BJ (cell line): ENCODE results near the gene COMMD2. TPM values are rescaled to one million over a fixed set of nuclear protein-coding genes. Genes with fewer than 3 reads are reported as not detected.

Experiments used
- CTCF ChIA-PET: fragments of 350-600 bp; formaldehyde crosslinking; extraction: SDS; loops from one replicate; lab custom pipeline; 2021; ENCODE audit warnings: antibody characterized with exemption, inconsistent platforms; lab: Yijun Ruan, JAX
- POLR2A ChIA-PET: fragments of 300-600 bp; sonication (Branson Sonifier 250); formaldehyde crosslinking; extraction: SDS; loops from one replicate; lab custom pipeline; 2021; ENCODE audit warnings: antibody characterized with exemption; lab: Charles Lee
- DNase-seq: peaks from one replicate; pipeline ENCODE4 v3.0.0-alpha.2; 2011; ENCODE audit warnings: low read depth
- H3K27me3 ChIP-seq: 2 replicates; pipeline ENCODE4 v1.6.0; 2011; ENCODE audit warnings: low read length; ENCODE audit not compliant: control insufficient read depth, insufficient read depth
- H3K36me3 ChIP-seq: 2 replicates; pipeline ENCODE4 v1.5.1; 2011; ENCODE audit warnings: low read length; ENCODE audit not compliant: control insufficient read depth, insufficient read depth
- H3K4me3 ChIP-seq: 2 replicates; pipeline ENCODE4 v1.5.1; 2011; ENCODE audit warnings: low read depth, mild to moderate bottlenecking, control low read depth, low read length
- polyA plus RNA-seq: library from polyadenylated mRNA; depleted of rRNA; stranded (reverse); fragments of >200 nt; gene quantifications from 2 replicates; pipeline ENCODE4 v1.2.3, GENCODE V29; 2011
- TF ChIP-seq, protein P1 (sequence below): IDR thresholded peaks from 2 replicates; pipeline ENCODE4 v1.5.1; 2011; ENCODE audit warnings: low read depth, mild to moderate bottlenecking, control low read depth, inconsistent platforms, low read length, moderate library complexity; ENCODE audit not compliant: insufficient read depth

COMMD2 gene
- polyA plus RNA-seq, 1 experiment: 31.2 TPM

DNA sequence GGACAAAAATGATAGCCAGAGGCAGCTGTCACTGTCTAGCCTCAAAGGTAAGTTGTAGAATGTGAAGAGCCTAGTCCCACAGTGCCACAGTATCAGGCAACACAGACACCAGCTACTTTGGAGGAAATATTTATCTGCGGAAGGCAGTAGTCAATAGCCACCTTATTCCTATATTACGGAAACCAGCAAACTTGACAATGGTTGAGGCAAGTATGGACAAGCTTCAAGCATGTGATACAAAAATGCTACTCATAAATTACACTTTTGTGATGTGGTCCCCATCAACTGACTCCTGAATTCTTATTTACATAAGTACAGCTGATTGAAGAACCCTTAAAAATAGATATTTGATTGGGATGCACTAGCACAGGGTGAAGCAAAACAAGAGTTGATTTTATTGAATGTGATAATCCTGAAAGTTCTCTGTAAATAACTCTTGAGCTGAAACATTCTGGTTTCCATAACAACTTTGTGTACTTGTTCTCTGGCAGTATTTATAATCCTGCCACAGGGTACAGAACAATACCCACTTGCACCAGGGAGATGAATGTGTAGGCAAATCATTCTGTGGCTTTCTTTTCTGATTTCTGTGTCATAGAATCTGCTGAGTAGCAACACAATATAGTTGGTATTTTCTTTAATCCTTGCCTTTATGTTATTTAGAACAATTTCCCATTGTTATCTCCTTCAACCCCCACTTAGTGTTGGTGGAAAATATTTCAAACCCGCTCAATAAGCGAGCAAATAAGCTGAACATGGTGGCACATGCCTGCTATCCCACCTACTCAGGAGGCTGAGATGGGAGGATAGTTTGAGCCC is 40.4 kb upstream of the COMMD2 start, which contains the start of gene ANKUB1:
Gene ANKUB1, minus strand, starts transcription at position 103 of the 819 bp plus-strand sequence. CDS start 188 bp downstream, outside the sequence.
- DNase-seq: no peak
- POLR2A ChIA-PET: no interaction called here
- TF ChIP-seq, protein P1, sequence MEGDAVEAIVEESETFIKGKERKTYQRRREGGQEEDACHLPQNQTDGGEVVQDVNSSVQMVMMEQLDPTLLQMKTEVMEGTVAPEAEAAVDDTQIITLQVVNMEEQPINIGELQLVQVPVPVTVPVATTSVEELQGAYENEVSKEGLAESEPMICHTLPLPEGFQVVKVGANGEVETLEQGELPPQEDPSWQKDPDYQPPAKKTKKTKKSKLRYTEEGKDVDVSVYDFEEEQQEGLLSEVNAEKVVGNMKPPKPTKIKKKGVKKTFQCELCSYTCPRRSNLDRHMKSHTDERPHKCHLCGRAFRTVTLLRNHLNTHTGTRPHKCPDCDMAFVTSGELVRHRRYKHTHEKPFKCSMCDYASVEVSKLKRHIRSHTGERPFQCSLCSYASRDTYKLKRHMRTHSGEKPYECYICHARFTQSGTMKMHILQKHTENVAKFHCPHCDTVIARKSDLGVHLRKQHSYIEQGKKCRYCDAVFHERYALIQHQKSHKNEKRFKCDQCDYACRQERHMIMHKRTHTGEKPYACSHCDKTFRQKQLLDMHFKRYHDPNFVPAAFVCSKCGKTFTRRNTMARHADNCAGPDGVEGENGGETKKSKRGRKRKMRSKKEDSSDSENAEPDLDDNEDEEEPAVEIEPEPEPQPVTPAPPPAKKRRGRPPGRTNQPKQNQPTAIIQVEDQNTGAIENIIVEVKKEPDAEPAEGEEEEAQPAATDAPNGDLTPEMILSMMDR: no peak
- no peaks in the 10 kb centered on the region for H3K27me3 ChIP-seq
- CTCF ChIA-PET: interaction anchor here (1.2 to 3.9 kb wide), 3 partner anchors 16 to 25 kb away, joined by 3 to 18 read pairs (median 18); no protein-coding TSS in a partner anchor
- no peak within 1 kb of the TSS for H3K4me3 ChIP-seq
- no peaks in the 10 kb centered on the region for H3K36me3 ChIP-seq

DNA sequence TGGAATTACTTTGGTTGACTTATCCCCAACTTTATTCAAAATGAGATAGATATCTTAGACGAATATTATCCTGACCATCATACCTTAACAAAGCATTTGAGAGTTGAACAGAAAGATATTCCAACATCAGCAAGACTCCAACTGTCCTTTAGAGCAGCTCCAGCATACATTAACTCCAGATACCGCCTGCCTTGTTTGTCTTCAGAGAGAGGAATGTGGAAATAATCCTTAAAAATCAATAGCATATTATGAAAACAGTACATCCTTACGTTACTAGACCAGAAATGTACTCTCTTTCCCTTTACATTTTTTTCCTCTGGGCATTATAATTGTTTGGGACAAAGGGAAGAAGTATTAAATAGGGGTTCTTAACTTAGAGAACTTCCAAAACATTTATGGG is 38.4 kb upstream of the COMMD2 start:
- no peak for DNase-seq
- ChIA-PET CTCF (interaction anchor here (3.6 to 3.9 kb wide), 2 partner anchors 18 to 19 kb away, joined by 18 read pairs; no protein-coding TSS in a partner anchor), POLR2A (no interaction called here)
- H3K4me3 ChIP-seq: no peak overlapping the region
- no peaks in the 10 kb centered on the region for H3K36me3 ChIP-seq
- no peaks in the 10 kb centered on the region for H3K27me3 ChIP-seq
- TF ChIP-seq, protein P1: no peak

DNA sequence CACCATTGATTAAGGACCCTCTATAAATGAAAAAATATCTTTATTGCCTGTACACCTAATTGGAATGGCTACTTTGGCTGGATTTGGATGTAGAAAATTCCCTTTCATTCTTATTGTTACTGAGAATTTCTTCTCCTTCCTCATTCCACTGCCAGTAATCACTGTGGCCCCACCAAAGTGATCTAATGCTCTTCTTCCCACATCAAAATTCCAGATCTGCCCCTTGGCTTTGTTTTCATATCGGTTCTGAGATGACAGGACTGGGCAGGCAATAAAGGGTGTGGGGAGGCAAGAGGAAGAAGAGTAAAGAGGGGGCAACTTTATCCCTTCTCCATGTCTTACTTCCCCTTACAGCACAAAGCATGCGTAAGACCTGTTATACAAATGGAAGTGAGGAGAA is 38.0 kb upstream of the COMMD2 start:
- Histone ChIP-seq H3K27me3 (no peaks in the 10 kb centered on the region), H3K36me3 (no peaks in the 10 kb centered on the region), H3K4me3 (no peak overlapping the region)
- ChIA-PET CTCF (interaction anchor here (3.6 kb wide), 1 partner anchor 19 kb away, joined by 18 read pairs; no protein-coding TSS in a partner anchor), POLR2A (no interaction called here)
- DNase-seq: no peak
- TF ChIP-seq, protein P1: no peak

DNA sequence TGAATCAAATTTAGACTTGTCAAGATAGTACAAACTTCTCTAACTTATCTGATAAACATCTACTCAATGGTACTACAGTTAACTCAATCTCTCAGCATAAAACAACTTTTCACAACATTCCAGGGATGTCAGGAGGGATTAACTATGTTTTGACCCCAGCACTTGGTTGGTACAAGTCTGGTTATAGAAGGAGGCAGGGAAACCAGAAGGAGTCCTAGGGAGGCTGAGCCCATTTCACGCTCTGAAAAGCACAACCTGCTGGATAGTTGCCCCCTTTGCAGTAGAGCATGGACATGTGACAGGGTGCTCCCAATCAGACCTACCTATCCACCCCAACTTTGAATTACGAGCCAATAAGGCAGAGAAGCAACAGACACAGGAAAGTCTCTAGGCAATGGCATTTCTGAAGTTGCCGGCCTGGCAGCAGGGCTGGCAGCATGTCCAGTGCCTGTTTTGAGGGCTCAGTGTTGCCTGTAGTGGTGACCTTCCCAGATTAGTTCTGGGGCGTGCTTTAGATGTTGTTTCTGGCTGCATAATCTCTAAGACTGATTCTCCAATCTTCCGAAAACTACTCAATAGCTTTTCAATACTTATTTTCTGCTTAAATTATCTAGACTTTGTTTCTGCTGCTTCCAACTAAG is 31.9 kb upstream of the COMMD2 start:
- ChIA-PET POLR2A (no interaction called here), CTCF (interaction anchor here (0.9 to 3.8 kb wide), 2 partner anchors 12 to 23 kb away, joined by 3 to 49 read pairs; no protein-coding TSS in a partner anchor)
- TF ChIP-seq, protein P1: no peak
- DNase-seq: no peak
- Histone ChIP-seq H3K36me3 (no peaks in the 10 kb centered on the region), H3K4me3 (no peak overlapping the region), H3K27me3 (no peaks in the 10 kb centered on the region)

DNA sequence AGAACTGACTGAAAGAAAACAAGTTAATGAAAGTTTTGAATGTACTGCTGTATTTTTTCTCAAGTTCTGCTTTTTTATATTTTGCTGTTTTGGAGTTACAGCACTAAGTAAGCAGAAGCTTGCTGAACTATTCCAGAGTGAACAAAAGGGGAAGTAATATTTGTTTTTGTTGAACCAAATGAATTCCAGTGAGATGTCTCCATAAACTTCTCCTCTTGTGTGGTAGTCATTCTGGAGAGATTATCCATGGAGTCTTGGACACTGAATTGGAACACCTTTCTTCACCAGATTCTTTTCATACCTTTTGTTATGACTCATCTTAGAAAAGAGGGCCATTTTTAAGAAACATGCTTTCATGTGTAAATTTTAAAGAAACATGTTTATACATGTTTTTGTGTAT is 31.3 kb upstream of the COMMD2 start:
- no peaks in the 10 kb centered on the region for H3K27me3 ChIP-seq
- no peak overlapping the region for H3K4me3 ChIP-seq
- ChIA-PET CTCF (interaction anchor here (0.9 to 3.8 kb wide), 2 partner anchors 12 to 24 kb away, joined by 3 to 49 read pairs; no protein-coding TSS in a partner anchor), POLR2A (no interaction called here)
- TF ChIP-seq, protein P1: no peak
- no peaks in the 10 kb centered on the region for H3K36me3 ChIP-seq
- DNase-seq: no peak
